ENCODE results near the gene PDZD2.

GRCh38 chr5:32132757-32133156, 493.8 kb downstream of the PDZD2 start:
- TF ChIP-seq, protein P1, sequence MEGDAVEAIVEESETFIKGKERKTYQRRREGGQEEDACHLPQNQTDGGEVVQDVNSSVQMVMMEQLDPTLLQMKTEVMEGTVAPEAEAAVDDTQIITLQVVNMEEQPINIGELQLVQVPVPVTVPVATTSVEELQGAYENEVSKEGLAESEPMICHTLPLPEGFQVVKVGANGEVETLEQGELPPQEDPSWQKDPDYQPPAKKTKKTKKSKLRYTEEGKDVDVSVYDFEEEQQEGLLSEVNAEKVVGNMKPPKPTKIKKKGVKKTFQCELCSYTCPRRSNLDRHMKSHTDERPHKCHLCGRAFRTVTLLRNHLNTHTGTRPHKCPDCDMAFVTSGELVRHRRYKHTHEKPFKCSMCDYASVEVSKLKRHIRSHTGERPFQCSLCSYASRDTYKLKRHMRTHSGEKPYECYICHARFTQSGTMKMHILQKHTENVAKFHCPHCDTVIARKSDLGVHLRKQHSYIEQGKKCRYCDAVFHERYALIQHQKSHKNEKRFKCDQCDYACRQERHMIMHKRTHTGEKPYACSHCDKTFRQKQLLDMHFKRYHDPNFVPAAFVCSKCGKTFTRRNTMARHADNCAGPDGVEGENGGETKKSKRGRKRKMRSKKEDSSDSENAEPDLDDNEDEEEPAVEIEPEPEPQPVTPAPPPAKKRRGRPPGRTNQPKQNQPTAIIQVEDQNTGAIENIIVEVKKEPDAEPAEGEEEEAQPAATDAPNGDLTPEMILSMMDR (IDR thresholded peaks at IDR 0.05; ENCODE audit: extremely low read depth in 1 of 2, insufficient read depth in 1 of 2, low read depth in 1 of 2, low read length in 2 of 2), result no peak
- TF ChIP-seq GATA2 (IDR thresholded peaks at IDR 0.05; ENCODE audit: insufficient read depth, insufficient read length, low read depth, low read length) (no peak), POLR2A (IDR thresholded peaks at IDR 0.05; ENCODE audit: low read depth, low read length) (no peak), MAX (IDR thresholded peaks at IDR 0.05; ENCODE audit: insufficient read depth, insufficient read length) (no peak), MYC (IDR thresholded peaks at IDR 0.05; ENCODE audit: low read depth, low read length) (no peak), JUN (IDR thresholded peaks at IDR 0.05; ENCODE audit: borderline replicate concordance, insufficient read depth, insufficient read length, low read depth) (no peak), EZH2 (IDR thresholded peaks at IDR 0.05; ENCODE audit: borderline replicate concordance, low read depth, low read length, severe bottlenecking) (no peak), POLR2AphosphoS5 (IDR thresholded peaks at IDR 0.05; ENCODE audit: insufficient read depth, low read depth, low read length) (no peak)

All from endothelial cell of umbilical vein (primary cell).